Neuron (in vitro differentiated cells): ENCODE measurements around the gene ELOVL5.
"Not testable (repeated sequence)": the region's sequence is repeated elsewhere in the genome, so short reads cannot be mapped to it uniquely, and the experiment has no call there.

Source experiments
- H2AFZ ChIP-seq: one replicate; pipeline ENCODE4 v1.6.1; 2013; ENCODE audit warnings: low read depth, mild to moderate bottlenecking, inconsistent platforms, low read length, moderate library complexity
- H3K27me3 ChIP-seq: one replicate; pipeline ENCODE4 v1.6.1; 2013; ENCODE audit warnings: low read length; ENCODE audit not compliant: insufficient read depth
- H3K36me3 ChIP-seq: one replicate; pipeline ENCODE4 v1.6.1; 2013; ENCODE audit warnings: low read length; ENCODE audit not compliant: insufficient read depth
- H3K4me1 ChIP-seq: one replicate; pipeline ENCODE4 v1.6.1; 2013; ENCODE audit warnings: low read length; ENCODE audit not compliant: insufficient read depth
- H3K4me3 ChIP-seq: 2 replicates; pipeline ENCODE4 v1.5.1; 2013; ENCODE audit warnings: mild to moderate bottlenecking, low read length, moderate library complexity
- H3K9me3 ChIP-seq: one replicate; pipeline ENCODE4 v1.6.1; 2013; ENCODE audit warnings: low read length

ELOVL5 gene

GRCh38 chr6:53333439-53334408 lies 15.0 kb downstream of the ELOVL5 start:
- H3K36me3 ChIP-seq = peaks cover 12% of the 10 kb centered on the region
- H3K4me1 ChIP-seq = peaks cover 5% of the 10 kb centered on the region
- H3K9me3 ChIP-seq = peaks cover 5% of the 10 kb centered on the region
- H3K27me3 ChIP-seq = no peaks in the 10 kb centered on the region
- no peak overlapping the region for H3K4me3 ChIP-seq
- H2AFZ ChIP-seq = no peak overlapping the region

- no peak overlapping the region for H2AFZ ChIP-seq
- H3K9me3 ChIP-seq = peaks cover 5% of the 10 kb centered on the region
- H3K36me3 ChIP-seq = peaks cover 2% of the 10 kb centered on the region
- H3K4me1 ChIP-seq = no peaks in the 10 kb centered on the region
- H3K27me3 ChIP-seq = no peaks in the 10 kb centered on the region
- H3K4me3 ChIP-seq = no peak overlapping the region
Measured at GRCh38 chr6:53331678-53332077, 17.1 kb downstream of the ELOVL5 start.

- Histone ChIP-seq H3K4me1 (no peaks in the 10 kb centered on the region), H3K9me3 (peaks cover 5% of the 10 kb centered on the region)
Measured at GRCh38 chr6:53330137-53330536, 18.6 kb downstream of the ELOVL5 start.

GRCh38 chr6:53328375-53328774 lies 20.4 kb downstream of the ELOVL5 start:
- peaks cover 5% of the 10 kb centered on the region for H3K9me3 ChIP-seq
- peaks cover 3% of the 10 kb centered on the region for H3K36me3 ChIP-seq
- no peaks in the 10 kb centered on the region for H3K4me1 ChIP-seq
- no peak overlapping the region for H3K4me3 ChIP-seq
- no peaks in the 10 kb centered on the region for H3K27me3 ChIP-seq
- H2AFZ ChIP-seq = no peak overlapping the region

More at GRCh38 chr6:53330137-53330536, 18.6 kb downstream of the ELOVL5 start:
- Histone ChIP-seq H3K27me3 (no peaks in the 10 kb centered on the region), H3K36me3 (no peaks in the 10 kb centered on the region), H3K4me3 (no peak overlapping the region), H2AFZ (no peak overlapping the region)

GRCh38 chr6:53327017-53327395 lies 21.7 kb downstream of the ELOVL5 start:
- Histone ChIP-seq H3K36me3 (peaks cover 3% of the 10 kb centered on the region), H2AFZ (no peak overlapping the region), H3K4me3 (no peak overlapping the region), H3K27me3 (no peaks in the 10 kb centered on the region), H3K4me1 (no peaks in the 10 kb centered on the region), H3K9me3 (peaks cover 2% of the 10 kb centered on the region)

GRCh38 chr6:53326372-53327016 lies 22.3 kb downstream of the ELOVL5 start:
- H3K27me3 ChIP-seq = no peaks in the 10 kb centered on the region

GRCh38 chr6:53325785-53326184 lies 23.0 kb downstream of the ELOVL5 start:
- no peaks in the 10 kb centered on the region for H3K27me3 ChIP-seq
- no peaks in the 10 kb centered on the region for H3K9me3 ChIP-seq
- H3K4me1 ChIP-seq = no peaks in the 10 kb centered on the region
- H3K36me3 ChIP-seq = peaks cover 3% of the 10 kb centered on the region
- no peak overlapping the region for H2AFZ ChIP-seq
- no peak overlapping the region for H3K4me3 ChIP-seq

More at GRCh38 chr6:53326372-53327016, 22.3 kb downstream of the ELOVL5 start:
- Histone ChIP-seq H3K4me1 (no peaks in the 10 kb centered on the region), H3K4me3 (no peak overlapping the region), H3K9me3 (no peaks in the 10 kb centered on the region), H2AFZ (no peak overlapping the region), H3K36me3 (peaks cover 3% of the 10 kb centered on the region)

GRCh38 chr6:53322188-53323029 lies 26.3 kb downstream of the ELOVL5 start:
- peaks cover 3% of the 10 kb centered on the region for H3K36me3 ChIP-seq
- H2AFZ ChIP-seq = no peak overlapping the region
- H3K4me1 ChIP-seq = no peaks in the 10 kb centered on the region
- no peak overlapping the region for H3K4me3 ChIP-seq
- no peaks in the 10 kb centered on the region for H3K27me3 ChIP-seq
- H3K9me3 ChIP-seq = no peaks in the 10 kb centered on the region

- H2AFZ ChIP-seq = no peak overlapping the region
- no peaks in the 10 kb centered on the region for H3K4me1 ChIP-seq
- H3K27me3 ChIP-seq = no peaks in the 10 kb centered on the region
- no peak overlapping the region for H3K4me3 ChIP-seq
- peaks cover 3% of the 10 kb centered on the region for H3K36me3 ChIP-seq
- H3K9me3 ChIP-seq = no peaks in the 10 kb centered on the region
Measured at GRCh38 chr6:53321701-53322100, 27.0 kb downstream of the ELOVL5 start.

GRCh38 chr6:53320964-53321363 lies 27.8 kb downstream of the ELOVL5 start:
- Histone ChIP-seq H3K36me3 (peaks cover 3% of the 10 kb centered on the region), H2AFZ (no peak overlapping the region), H3K4me3 (no peak overlapping the region), H3K4me1 (no peaks in the 10 kb centered on the region), H3K27me3 (no peaks in the 10 kb centered on the region), H3K9me3 (no peaks in the 10 kb centered on the region)

- Histone ChIP-seq H3K9me3 (no peaks in the 10 kb centered on the region), H3K4me1 (no peaks in the 10 kb centered on the region)
Measured at GRCh38 chr6:53318429-53318828, 30.3 kb downstream of the ELOVL5 start.

GRCh38 chr6:53317861-53318260 lies 30.9 kb downstream of the ELOVL5 start:
- H2AFZ ChIP-seq = no peak overlapping the region

More at GRCh38 chr6:53318429-53318828, 30.3 kb downstream of the ELOVL5 start:
- Histone ChIP-seq H3K36me3 (no peaks in the 10 kb centered on the region), H3K4me3 (no peak overlapping the region), H3K27me3 (no peaks in the 10 kb centered on the region), H2AFZ (no peak overlapping the region)

GRCh38 chr6:53317299-53317698 lies 31.5 kb downstream of the ELOVL5 start:
- H3K9me3 ChIP-seq, H3K36me3 ChIP-seq, H3K27me3 ChIP-seq, H3K4me1 ChIP-seq, H2AFZ ChIP-seq, H3K4me3 ChIP-seq: not testable (repeated sequence)

More at GRCh38 chr6:53317861-53318260, 30.9 kb downstream of the ELOVL5 start:
- H3K27me3 ChIP-seq = no peaks in the 10 kb centered on the region
- no peaks in the 10 kb centered on the region for H3K9me3 ChIP-seq
- no peaks in the 10 kb centered on the region for H3K4me1 ChIP-seq
- H3K36me3 ChIP-seq = no peaks in the 10 kb centered on the region
- H3K4me3 ChIP-seq = no peak overlapping the region
